Measurements from ENCODE around the gene MANBA.

GRCh38 chr4:102639598-102639997 is 121.2 kb downstream of the MANBA start:
- no peak for TF ChIP-seq POLR2A (IDR thresholded peaks at IDR 0.05; ENCODE audit: low read length)
- no peak for TF ChIP-seq PHF8 (IDR thresholded peaks at IDR 0.05; ENCODE audit: borderline replicate concordance, low read depth)
- no peak for TF ChIP-seq CTCF (IDR thresholded peaks at IDR 0.05)
- TF ChIP-seq SMC3 (IDR thresholded peaks at IDR 0.05), result no peak
- TF ChIP-seq MAFK (IDR thresholded peaks at IDR 0.05; ENCODE audit: partially characterized antibody), result no peak
- no peak for TF ChIP-seq EP300 (IDR thresholded peaks at IDR 0.05)
- no peak for TF ChIP-seq REST (IDR thresholded peaks at IDR 0.05)
- TF ChIP-seq CEBPB (IDR thresholded peaks at IDR 0.05), result no peak
- no peak for TF ChIP-seq RAD21 (conservative IDR thresholded peaks at IDR 0.05 in 1 of 2, IDR thresholded peaks at IDR 0.05 in 1 of 2)
- TF ChIP-seq CHD2 (IDR thresholded peaks at IDR 0.05; ENCODE audit: low read length, partially characterized antibody), result no peak
- no peak for TF ChIP-seq MAZ (IDR thresholded peaks at IDR 0.05; ENCODE audit: borderline replicate concordance, low read depth, low read length)

All from A549 (cell line).